NCI-H748 treated with DMSO at 0.1 percent for 48 hours (cell line): ENCODE measurements around the gene KIF1B.
"Not testable (repeated sequence)": the region's sequence is repeated elsewhere in the genome, so short reads cannot be mapped to it uniquely, and the experiment has no call there.

ENCODE experiments used
- DNase-seq: peaks from one replicate; lab custom pipeline; 2025; lab: John Stamatoyannopoulos, UW

KIF1B gene

GRCh38 chr1:10192263-10192662 is 18.1 kb upstream of the KIF1B start:
- DNase-seq: no peak

GRCh38 chr1:10193288-10193687 is 17.1 kb upstream of the KIF1B start:
- no peak for DNase-seq

GRCh38 chr1:10195570-10195969 is 14.8 kb upstream of the KIF1B start:
- DNase-seq: no peak

- DNase-seq: no peak
Measured at GRCh38 chr1:10196976-10197375, 13.4 kb upstream of the KIF1B start.

- DNase-seq: no peak
Measured at GRCh38 chr1:10200620-10201019, 9.8 kb upstream of the KIF1B start.

- no peak for DNase-seq
Measured at GRCh38 chr1:10204003-10204642, 6.2 kb upstream of the KIF1B start.

- not testable (repeated sequence) for DNase-seq
Measured at GRCh38 chr1:10205206-10205605, 5.2 kb upstream of the KIF1B start.

- DNase-seq: no peak
Measured at GRCh38 chr1:10207810-10208209, 2.6 kb upstream of the KIF1B start.

- no peak for DNase-seq
Measured at GRCh38 chr1:10208537-10208936, 1.8 kb upstream of the KIF1B start.

GRCh38 chr1:10209590-10209904 is 823 bp upstream of the KIF1B start:
- no peak for DNase-seq

- no peak for DNase-seq
Measured at GRCh38 chr1:10210841-10211804, 753 bp downstream of the KIF1B start.

- no peak for DNase-seq
Measured at GRCh38 chr1:10211805-10212410, 1.5 kb downstream of the KIF1B start.

- no peak for DNase-seq
Measured at GRCh38 chr1:10212476-10212875, 2.1 kb downstream of the KIF1B start.

GRCh38 chr1:10213186-10213705 is 2.9 kb downstream of the KIF1B start:
- DNase-seq: no peak

GRCh38 chr1:10216090-10216749 is 5.8 kb downstream of the KIF1B start:
- DNase-seq: no peak

GRCh38 chr1:10217748-10218441 is 7.5 kb downstream of the KIF1B start:
- DNase-seq: no peak

GRCh38 chr1:10220200-10220599 is 9.8 kb downstream of the KIF1B start:
- DNase-seq: no peak

GRCh38 chr1:10220657-10221056 is 10.3 kb downstream of the KIF1B start:
- DNase-seq: not testable (repeated sequence)

GRCh38 chr1:10225573-10225972 is 15.2 kb downstream of the KIF1B start:
- DNase-seq: no peak

GRCh38 chr1:10228528-10228927 is 18.2 kb downstream of the KIF1B start:
- DNase-seq: no peak

- DNase-seq: no peak
Measured at GRCh38 chr1:10229903-10230302, 19.5 kb downstream of the KIF1B start.

GRCh38 chr1:10232163-10232562 is 21.8 kb downstream of the KIF1B start:
- DNase-seq: no peak
